Measurements from ENCODE around the gene BAZ2B. TPM values are rescaled to one million over a fixed set of nuclear protein-coding genes. Genes with fewer than 3 reads are reported as not detected.

Gene BAZ2B
- total and polyA plus RNA-seq, 2 experiments from 2014 or later: 51.7 to 62.9 TPM

DNA sequence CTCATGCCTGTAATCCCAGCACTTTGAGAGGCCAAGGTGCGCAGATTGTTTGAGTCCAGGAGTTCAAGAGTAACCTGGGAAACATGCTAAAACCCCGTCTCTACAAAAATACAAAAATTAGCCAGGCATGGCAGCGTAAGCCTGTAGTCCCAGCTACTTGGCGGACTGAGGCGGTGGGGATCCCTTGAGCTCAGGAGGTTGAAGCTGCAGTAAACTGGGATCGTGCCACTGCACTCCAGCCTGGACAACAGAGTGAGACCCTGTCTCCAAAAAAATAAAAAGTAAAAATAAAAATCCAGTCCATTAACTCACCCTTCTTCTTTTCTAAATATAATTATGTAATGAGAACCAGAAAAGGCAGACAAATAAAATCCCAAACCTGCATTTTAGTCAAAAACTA, 8.2 kb downstream of the BAZ2B start (continued):
- TF ChIP-seq, protein P1, sequence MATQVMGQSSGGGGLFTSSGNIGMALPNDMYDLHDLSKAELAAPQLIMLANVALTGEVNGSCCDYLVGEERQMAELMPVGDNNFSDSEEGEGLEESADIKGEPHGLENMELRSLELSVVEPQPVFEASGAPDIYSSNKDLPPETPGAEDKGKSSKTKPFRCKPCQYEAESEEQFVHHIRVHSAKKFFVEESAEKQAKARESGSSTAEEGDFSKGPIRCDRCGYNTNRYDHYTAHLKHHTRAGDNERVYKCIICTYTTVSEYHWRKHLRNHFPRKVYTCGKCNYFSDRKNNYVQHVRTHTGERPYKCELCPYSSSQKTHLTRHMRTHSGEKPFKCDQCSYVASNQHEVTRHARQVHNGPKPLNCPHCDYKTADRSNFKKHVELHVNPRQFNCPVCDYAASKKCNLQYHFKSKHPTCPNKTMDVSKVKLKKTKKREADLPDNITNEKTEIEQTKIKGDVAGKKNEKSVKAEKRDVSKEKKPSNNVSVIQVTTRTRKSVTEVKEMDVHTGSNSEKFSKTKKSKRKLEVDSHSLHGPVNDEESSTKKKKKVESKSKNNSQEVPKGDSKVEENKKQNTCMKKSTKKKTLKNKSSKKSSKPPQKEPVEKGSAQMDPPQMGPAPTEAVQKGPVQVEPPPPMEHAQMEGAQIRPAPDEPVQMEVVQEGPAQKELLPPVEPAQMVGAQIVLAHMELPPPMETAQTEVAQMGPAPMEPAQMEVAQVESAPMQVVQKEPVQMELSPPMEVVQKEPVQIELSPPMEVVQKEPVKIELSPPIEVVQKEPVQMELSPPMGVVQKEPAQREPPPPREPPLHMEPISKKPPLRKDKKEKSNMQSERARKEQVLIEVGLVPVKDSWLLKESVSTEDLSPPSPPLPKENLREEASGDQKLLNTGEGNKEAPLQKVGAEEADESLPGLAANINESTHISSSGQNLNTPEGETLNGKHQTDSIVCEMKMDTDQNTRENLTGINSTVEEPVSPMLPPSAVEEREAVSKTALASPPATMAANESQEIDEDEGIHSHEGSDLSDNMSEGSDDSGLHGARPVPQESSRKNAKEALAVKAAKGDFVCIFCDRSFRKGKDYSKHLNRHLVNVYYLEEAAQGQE (IDR thresholded peaks at IDR 0.05; ENCODE audit: unreplicated experiment): no peak
- TF ChIP-seq EZH2 (IDR thresholded peaks at IDR 0.05; ENCODE audit: low read depth, unreplicated experiment) (no peak), JUNB (IDR thresholded peaks at IDR 0.05; ENCODE audit: unreplicated experiment) (no peak)

DNA sequence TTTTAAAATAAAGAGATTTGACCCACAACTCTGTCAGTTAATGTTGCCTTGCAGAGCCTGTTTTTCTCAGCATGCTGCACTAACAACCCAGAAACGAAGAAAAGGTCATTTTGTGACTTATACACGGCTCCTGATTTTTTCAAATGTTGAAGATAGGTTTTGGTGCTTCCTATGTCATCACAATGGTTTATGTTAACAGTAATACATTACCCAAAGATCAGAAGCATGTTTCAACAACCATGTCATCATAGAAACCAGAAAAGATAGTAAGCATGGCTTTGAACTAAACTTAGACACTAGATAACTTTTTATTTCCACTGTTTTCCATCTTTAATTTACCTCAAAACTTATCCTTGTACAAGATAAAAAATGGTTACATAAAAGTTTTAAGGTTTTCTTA, 10.1 kb downstream of the BAZ2B start:
- Mint-ChIP-seq H3K36me3 (ENCODE audit: low read depth) (no peaks in the 10 kb centered on the region; the same call in 2 of the 3 replicates), H3K9me3 (no peaks in the 10 kb centered on the region), H3K27me3 (ENCODE audit: insufficient read depth, low read depth, poor library complexity) (peaks cover 3% of the 10 kb centered on the region), H3K4me1 (peaks cover 44% of the 10 kb centered on the region), H3K27ac (peak overlapping the region; percentile 67; the same call in 1 of the 2 replicates), H3K4me3 (no peak overlapping the region)
- H3K27me3 ChIP-seq (ENCODE audit: insufficient read depth): no peaks in the 10 kb centered on the region
- DNase-seq (ENCODE audit: low spot score): no peak
- H3K4me2 ChIP-seq: peak overlapping the region; percentile 13; the same call in 1 of the 2 replicates
- H4K20me1 ChIP-seq (replicated peaks; ENCODE audit: insufficient read depth): peaks cover 3% of the 10 kb centered on the region; the same call in 1 of the 2 replicates
- H2AFZ ChIP-seq: no peak overlapping the region
- H3K79me2 ChIP-seq (replicated peaks; ENCODE audit: insufficient read depth): peaks cover 100% of the 10 kb centered on the region
- H3K4me3 ChIP-seq: no peak overlapping the region
- no peaks in the 10 kb centered on the region for H3F3A ChIP-seq (replicated peaks; ENCODE audit: low read depth)
- no peaks in the 10 kb centered on the region for H3K36me3 ChIP-seq (ENCODE audit: insufficient read depth)
- H3K4me1 ChIP-seq (ENCODE audit: insufficient read depth): peaks cover 20% of the 10 kb centered on the region
- no peak for ATAC-seq
- H3K27ac ChIP-seq (ENCODE audit: low read depth): peak overlapping the region; percentile 11
- TF ChIP-seq, protein P2, sequence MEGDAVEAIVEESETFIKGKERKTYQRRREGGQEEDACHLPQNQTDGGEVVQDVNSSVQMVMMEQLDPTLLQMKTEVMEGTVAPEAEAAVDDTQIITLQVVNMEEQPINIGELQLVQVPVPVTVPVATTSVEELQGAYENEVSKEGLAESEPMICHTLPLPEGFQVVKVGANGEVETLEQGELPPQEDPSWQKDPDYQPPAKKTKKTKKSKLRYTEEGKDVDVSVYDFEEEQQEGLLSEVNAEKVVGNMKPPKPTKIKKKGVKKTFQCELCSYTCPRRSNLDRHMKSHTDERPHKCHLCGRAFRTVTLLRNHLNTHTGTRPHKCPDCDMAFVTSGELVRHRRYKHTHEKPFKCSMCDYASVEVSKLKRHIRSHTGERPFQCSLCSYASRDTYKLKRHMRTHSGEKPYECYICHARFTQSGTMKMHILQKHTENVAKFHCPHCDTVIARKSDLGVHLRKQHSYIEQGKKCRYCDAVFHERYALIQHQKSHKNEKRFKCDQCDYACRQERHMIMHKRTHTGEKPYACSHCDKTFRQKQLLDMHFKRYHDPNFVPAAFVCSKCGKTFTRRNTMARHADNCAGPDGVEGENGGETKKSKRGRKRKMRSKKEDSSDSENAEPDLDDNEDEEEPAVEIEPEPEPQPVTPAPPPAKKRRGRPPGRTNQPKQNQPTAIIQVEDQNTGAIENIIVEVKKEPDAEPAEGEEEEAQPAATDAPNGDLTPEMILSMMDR (conservative IDR thresholded peaks at IDR 0.05; ENCODE audit: low read depth in 2 of 2): no peak
- TF ChIP-seq STAT1 (IDR thresholded peaks at IDR 0.05; ENCODE audit: unreplicated experiment): no peak
- no peak for TF ChIP-seq NANOG (IDR thresholded peaks at IDR 0.05; ENCODE audit: borderline replicate concordance)
- no peak for TF ChIP-seq EZH2phosphoT487 (IDR thresholded peaks at IDR 0.05; ENCODE audit: unreplicated experiment)
- TF ChIP-seq, protein P3, sequence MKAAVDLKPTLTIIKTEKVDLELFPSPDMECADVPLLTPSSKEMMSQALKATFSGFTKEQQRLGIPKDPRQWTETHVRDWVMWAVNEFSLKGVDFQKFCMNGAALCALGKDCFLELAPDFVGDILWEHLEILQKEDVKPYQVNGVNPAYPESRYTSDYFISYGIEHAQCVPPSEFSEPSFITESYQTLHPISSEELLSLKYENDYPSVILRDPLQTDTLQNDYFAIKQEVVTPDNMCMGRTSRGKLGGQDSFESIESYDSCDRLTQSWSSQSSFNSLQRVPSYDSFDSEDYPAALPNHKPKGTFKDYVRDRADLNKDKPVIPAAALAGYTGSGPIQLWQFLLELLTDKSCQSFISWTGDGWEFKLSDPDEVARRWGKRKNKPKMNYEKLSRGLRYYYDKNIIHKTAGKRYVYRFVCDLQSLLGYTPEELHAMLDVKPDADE (IDR thresholded peaks at IDR 0.05): no peak
- no peak for TF ChIP-seq ZNF331 (CRISPR knock-in tag; IDR thresholded peaks at IDR 0.05; ENCODE audit: low read depth)
- no peak for TF ChIP-seq POLR2AphosphoS5 (IDR thresholded peaks at IDR 0.05; ENCODE audit: low read depth)
- TF ChIP-seq CREB1 (CRISPR knock-in tag; IDR thresholded peaks at IDR 0.05; ENCODE audit: low read depth): no peak
- TF ChIP-seq, protein P1 (IDR thresholded peaks at IDR 0.05; ENCODE audit: unreplicated experiment): no peak
- no peak for TF ChIP-seq ZNF114 (CRISPR knock-in tag; IDR thresholded peaks at IDR 0.05)
- no peak for TF ChIP-seq EZH2 (IDR thresholded peaks at IDR 0.05; ENCODE audit: low read depth, unreplicated experiment)
- no peak for TF ChIP-seq JUNB (IDR thresholded peaks at IDR 0.05; ENCODE audit: unreplicated experiment)
- no peaks in the 10 kb centered on the region for H3K9me2 ChIP-seq (ENCODE audit: insufficient read depth)

Measured in GM23338 (cell line).